IPS DF 6.9 (cell line): Measurements from ENCODE around the gene EHMT1.
"Not testable (repeated sequence)": the region's sequence is repeated elsewhere in the genome, so short reads cannot be mapped to it uniquely, and the experiment has no call there.

Experiments used
- DNase-seq: peaks from one replicate; pipeline ENCODE4 v3.0.0-alpha.2; 2013; ENCODE audit warnings: low read depth, low spot score
- H3K27ac ChIP-seq: one replicate; pipeline ENCODE4 v1.5.1; 2013; ENCODE audit warnings: low read length, control low read depth
- H3K27me3 ChIP-seq: 2 replicates; pipeline ENCODE4 v1.6.1; 2013; ENCODE audit warnings: mild to moderate bottlenecking, low read length; ENCODE audit not compliant: control insufficient read depth, insufficient read depth
- H3K36me3 ChIP-seq: 2 replicates; pipeline ENCODE4 v1.6.1; 2013; ENCODE audit warnings: low read length; ENCODE audit not compliant: control insufficient read depth, insufficient read depth
- H3K4me1 ChIP-seq: 2 replicates; pipeline ENCODE4 v1.6.1; 2013; ENCODE audit warnings: low read length; ENCODE audit not compliant: control insufficient read depth, insufficient read depth
- H3K4me3 ChIP-seq: 2 replicates; pipeline ENCODE4 v1.5.1; 2013; ENCODE audit warnings: mild to moderate bottlenecking, low read length
- H3K9me3 ChIP-seq: 2 replicates; pipeline ENCODE4 v1.6.1; 2013; ENCODE audit warnings: low read length, inconsistent platforms; ENCODE audit not compliant: control insufficient read depth, insufficient read depth
- WGBS: extraction: QIAGEN DNeasy Blood & Tissue Kit; methylation state at CpG from one replicate; pipeline ENCODE4 v1.1.7; 2013; ENCODE audit warnings: mixed read lengths, missing lambda C conversion rate; ENCODE audit not compliant: insufficient read length, insufficient coverage; 5-methylcytosine and 5-hydroxymethylcytosine counted together

EHMT1 gene

DNA sequence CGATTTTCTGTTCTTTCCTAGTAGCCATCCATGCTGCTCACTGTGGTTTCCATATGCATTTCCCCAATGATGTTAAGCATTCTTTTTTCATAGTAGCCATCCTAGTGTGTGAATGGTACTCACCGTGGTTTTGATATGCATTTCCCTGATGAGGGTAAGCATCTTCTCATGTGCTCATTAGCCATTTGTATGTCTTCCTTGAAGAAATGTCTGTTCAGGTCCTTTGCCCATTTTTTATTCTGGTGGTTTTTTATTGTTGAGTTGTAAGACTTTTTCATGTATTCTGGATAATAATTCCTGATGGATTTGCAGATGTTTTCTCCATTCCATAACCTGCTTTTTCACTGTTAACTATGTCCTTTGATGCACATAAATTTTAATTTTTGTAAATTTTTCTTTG is 108.0 kb downstream of the EHMT1 start:
- DNase-seq, result no peak
- Histone ChIP-seq H3K4me1 (peaks cover 4% of the 10 kb centered on the region; the same call in 1 of the 2 replicates), H3K27ac (no peak overlapping the region), H3K9me3 (no peaks in the 10 kb centered on the region), H3K4me3 (no peak overlapping the region), H3K36me3 (peaks cover 16% of the 10 kb centered on the region; the same call in 1 of the 2 replicates), H3K27me3 (no peaks in the 10 kb centered on the region)
- WGBS, result no CpG with 5 or more reads among the region's 2 CpGs

GRCh38 chr9:137727716-137728115 is 108.9 kb downstream of the EHMT1 start:
- no peaks in the 10 kb centered on the region for H3K27me3 ChIP-seq
- peaks cover 14% of the 10 kb centered on the region; the same call in 1 of the 2 replicates for H3K36me3 ChIP-seq
- no peak for DNase-seq
- no peak overlapping the region for H3K27ac ChIP-seq
- H3K9me3 ChIP-seq, result no peaks in the 10 kb centered on the region
- no peak overlapping the region for H3K4me3 ChIP-seq
- peaks cover 1% of the 10 kb centered on the region; the same call in 1 of the 2 replicates for H3K4me1 ChIP-seq

DNA sequence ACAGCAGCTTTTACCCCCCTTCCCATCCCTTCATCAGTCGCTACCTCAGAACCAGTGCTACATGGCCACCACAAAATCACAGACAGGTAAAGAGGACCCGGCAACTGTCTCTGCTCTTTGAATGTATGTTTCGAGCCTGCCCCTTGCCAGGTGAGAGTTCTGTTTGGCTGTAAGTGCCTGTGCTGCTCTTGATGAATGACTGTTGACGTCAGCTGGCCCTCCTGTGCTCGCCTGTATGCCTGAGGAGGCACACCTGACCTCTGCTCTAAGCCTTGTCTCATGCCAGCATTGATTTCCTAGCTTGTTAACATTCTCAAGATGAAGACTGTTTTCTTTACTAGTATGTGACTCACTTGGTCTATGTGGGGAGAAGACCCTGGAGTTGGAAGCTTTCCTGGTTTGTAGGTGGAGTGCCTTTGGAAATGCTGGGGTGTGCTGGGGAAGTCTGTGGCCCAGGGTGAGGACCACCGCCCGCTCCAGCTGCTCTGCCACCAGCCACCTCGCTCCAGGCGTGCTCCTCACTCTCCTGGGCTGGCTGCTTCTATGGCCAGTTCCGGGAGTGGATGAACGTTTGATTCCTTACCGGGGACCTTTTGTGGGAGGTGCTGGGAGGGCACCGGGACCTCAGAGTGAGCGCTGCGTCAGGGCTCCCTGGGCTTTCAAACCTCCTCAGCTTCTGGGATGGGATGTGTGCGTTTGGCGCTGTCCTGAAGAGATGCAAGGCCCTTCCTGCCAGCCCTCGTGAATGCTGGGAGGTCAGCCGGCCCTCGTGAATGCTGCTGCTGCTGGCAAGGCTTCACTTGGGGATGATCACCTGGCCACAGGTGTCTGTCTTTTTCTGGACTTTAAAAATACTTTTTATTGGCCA is 109.9 kb downstream of the EHMT1 start:
- WGBS, result no CpG with 5 or more reads among the region's 20 CpGs
- 0 out of 2 replicates have a peak, but pooled peaks cover 1% of the 10 kb centered on the region for H3K4me1 ChIP-seq
- no peak overlapping the region for H3K4me3 ChIP-seq
- DNase-seq, result no peak
- H3K9me3 ChIP-seq, result no peaks in the 10 kb centered on the region
- no peaks in the 10 kb centered on the region for H3K27me3 ChIP-seq
- peaks cover 14% of the 10 kb centered on the region; the same call in 1 of the 2 replicates for H3K36me3 ChIP-seq
- no peak overlapping the region for H3K27ac ChIP-seq

GRCh38 chr9:137731216-137731946 is 112.6 kb downstream of the EHMT1 start:
- H3K27me3 ChIP-seq, result no peaks in the 10 kb centered on the region
- no peak overlapping the region for H3K27ac ChIP-seq
- H3K9me3 ChIP-seq, result no peaks in the 10 kb centered on the region
- no peak overlapping the region for H3K4me3 ChIP-seq
- DNase-seq, result no peak
- no peaks in the 10 kb centered on the region for H3K4me1 ChIP-seq
- WGBS, result no CpG with 5 or more reads among the region's 18 CpGs
- peaks cover 14% of the 10 kb centered on the region; the same call in 1 of the 2 replicates for H3K36me3 ChIP-seq

DNA sequence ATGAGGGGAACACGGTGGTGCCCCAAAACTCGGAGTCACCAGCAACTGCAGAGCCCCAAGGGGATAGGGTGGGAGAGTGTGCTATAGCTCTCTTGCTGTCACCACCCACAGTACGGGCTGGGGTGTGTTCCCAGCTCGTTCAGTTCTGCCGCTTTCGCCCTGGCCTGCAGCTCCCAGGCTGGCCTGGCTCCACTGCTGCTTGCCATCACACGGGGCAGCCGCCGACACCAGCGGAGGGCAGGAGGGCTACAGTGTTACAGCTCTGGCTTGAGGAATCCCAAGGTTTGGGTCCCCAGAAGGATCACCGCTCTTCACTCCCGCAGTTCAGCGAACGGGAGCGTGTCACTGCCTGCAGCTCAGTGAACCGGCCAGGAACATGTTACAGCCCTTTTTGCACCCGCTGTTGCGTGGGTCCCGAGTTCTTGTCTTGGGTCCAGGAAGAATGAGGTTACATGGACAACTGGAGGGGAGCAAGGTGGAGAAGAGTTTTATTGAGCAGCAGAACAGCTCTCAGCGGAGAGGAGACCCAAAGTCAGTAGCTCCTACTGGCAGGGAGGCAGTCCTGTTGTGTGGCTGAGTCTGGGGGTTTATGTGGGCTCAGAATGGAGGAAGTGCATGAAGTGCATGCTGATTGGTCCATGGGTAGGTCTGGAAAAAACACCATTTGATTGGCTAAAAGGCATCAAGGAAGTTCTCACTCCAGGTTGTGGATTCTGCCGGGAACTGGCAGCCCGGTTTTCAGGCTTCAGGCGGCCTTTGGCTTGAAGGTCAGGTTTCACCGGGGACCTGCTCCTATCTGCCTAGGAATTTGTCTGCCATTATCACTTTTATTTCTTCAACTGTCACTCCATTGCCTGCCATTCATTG is 113.4 kb downstream of the EHMT1 start:
- Histone ChIP-seq H3K9me3 (no peaks in the 10 kb centered on the region), H3K36me3 (peaks cover 14% of the 10 kb centered on the region; the same call in 1 of the 2 replicates), H3K4me3 (no peak overlapping the region), H3K27me3 (no peaks in the 10 kb centered on the region), H3K27ac (no peak overlapping the region), H3K4me1 (no peaks in the 10 kb centered on the region)
- no CpG with 5 or more reads among the region's 24 CpGs for WGBS
- no peak for DNase-seq

DNA sequence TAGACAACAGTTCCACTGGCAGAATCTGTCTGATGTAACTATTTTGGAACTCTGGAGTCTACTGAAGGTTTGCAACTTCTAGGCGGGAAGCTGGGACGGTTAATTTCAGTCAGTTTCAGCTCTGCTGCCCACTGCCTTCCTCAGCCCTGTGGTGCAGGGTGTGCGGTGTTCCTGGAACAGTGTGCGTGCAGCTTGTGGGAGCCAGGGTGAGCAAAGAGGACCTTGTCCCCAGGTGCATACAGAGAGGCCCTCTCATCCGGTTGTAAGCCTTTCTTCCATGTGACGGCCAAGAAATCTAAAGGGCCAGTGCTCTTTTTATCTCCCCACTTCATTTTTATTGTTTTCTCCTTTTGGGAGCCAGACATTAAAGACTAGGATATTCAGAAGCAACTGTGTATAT is 114.6 kb downstream of the EHMT1 start:
- H3K9me3 ChIP-seq, result no peaks in the 10 kb centered on the region
- no peaks in the 10 kb centered on the region for H3K4me1 ChIP-seq
- H3K27me3 ChIP-seq, result no peaks in the 10 kb centered on the region
- WGBS, result no CpG with 5 or more reads among the region's 6 CpGs
- no peak overlapping the region for H3K27ac ChIP-seq
- H3K36me3 ChIP-seq, result peaks cover 13% of the 10 kb centered on the region; the same call in 1 of the 2 replicates
- no peak overlapping the region for H3K4me3 ChIP-seq
- DNase-seq, result no peak

- Histone ChIP-seq H3K27me3 (no peaks in the 10 kb centered on the region), H3K9me3 (no peaks in the 10 kb centered on the region), H3K36me3 (peaks cover 7% of the 10 kb centered on the region; the same call in 1 of the 2 replicates), H3K4me3 (no peak overlapping the region), H3K27ac (no peak overlapping the region), H3K4me1 (no peaks in the 10 kb centered on the region)
- WGBS, result no CpG with 5 or more reads among the region's 2 CpGs
- no peak for DNase-seq
These were observed 115.4 kb downstream of the EHMT1 start for GRCh38 chr9:137734181-137734580.

DNA sequence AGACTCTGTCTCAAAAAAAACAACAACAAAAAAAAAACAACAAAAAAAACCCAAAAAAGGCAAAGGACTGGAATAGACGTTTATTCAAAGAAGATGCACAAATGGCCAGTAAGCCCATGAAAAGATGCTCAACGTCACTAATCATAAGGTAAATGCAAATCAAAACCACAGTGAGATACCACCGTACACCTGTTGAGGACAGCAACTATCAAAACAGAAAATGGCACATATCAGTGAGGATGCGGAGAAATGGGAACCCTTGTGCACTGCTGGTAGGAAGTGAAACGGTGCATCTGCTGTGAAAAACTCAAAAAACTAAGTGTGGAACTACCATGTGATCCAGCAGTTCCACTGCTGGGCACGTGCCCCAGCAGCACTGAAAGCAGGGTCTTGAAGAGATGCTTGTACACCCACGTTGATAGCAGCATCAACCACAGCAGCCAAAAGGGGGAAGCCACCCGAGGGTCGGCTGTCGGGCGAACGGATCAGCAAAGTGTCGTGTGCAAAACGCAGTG is 119.4 kb downstream of the EHMT1 start:
- not testable (repeated sequence) for H3K4me1 ChIP-seq, H3K27ac ChIP-seq, H3K36me3 ChIP-seq, H3K27me3 ChIP-seq, H3K9me3 ChIP-seq, H3K4me3 ChIP-seq, DNase-seq
- WGBS, result no CpG with 5 or more reads among the region's 14 CpGs

DNA sequence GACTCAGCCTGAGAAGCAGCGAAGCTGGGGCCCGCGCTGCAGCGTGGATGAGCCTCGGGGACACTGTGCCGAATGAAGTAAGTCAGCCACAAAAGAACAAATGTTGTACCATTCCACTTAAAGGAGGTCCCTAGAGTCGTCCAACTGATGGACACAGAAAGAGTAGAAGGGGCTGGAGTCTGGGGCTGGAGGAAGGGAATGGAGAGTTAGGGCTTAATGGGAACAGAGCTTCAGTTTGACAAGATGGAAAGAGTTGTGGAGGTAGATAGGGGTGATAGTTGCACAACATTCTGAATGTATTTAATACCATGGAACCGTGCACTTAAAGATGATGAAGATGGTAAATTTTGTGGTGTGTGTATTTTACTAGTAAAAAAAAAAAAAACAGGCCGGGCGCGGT is 119.9 kb downstream of the EHMT1 start:
- no peaks in the 10 kb centered on the region for H3K27me3 ChIP-seq
- no peaks in the 10 kb centered on the region for H3K36me3 ChIP-seq
- no peaks in the 10 kb centered on the region for H3K4me1 ChIP-seq
- H3K9me3 ChIP-seq, result no peaks in the 10 kb centered on the region
- no CpG with 5 or more reads among the region's 11 CpGs for WGBS
- no peak for DNase-seq
- no peak overlapping the region for H3K27ac ChIP-seq
- H3K4me3 ChIP-seq, result no peak overlapping the region
